Measurements from ENCODE around the gene MYH11. TPM values are rescaled to one million over a fixed set of nuclear protein-coding genes. Genes with fewer than 3 reads are reported as not detected.

The MYH11 gene
- polyA plus RNA-seq, 3 donors: 0.06 TPM; not detected in 2

DNA sequence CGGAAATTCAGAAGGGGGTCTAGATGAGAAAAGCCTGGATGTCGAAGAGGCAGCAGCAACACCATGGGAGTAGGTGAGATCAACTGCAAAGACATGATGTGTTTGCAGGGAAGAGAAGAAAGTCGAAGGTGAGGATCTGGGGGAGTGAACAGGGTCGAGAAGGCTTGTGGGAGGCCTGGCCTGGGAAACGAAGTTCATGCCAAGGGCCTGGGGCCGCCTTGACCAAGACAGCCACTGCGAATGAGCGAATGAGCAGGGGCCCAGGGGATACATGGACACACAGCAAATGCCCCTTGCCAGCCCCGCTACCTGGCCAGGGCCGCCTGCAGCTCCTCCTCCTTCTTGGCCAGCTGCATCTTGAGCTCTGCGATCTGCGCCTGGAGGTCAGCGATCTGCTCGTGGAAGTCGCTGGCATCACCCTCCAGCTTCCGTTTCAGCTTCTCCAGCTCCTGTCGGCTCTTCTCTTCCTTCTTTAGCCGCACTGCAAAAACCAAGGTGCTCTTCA, 119.6 kb downstream of the MYH11 start:
- TF ChIP-seq, protein P1, sequence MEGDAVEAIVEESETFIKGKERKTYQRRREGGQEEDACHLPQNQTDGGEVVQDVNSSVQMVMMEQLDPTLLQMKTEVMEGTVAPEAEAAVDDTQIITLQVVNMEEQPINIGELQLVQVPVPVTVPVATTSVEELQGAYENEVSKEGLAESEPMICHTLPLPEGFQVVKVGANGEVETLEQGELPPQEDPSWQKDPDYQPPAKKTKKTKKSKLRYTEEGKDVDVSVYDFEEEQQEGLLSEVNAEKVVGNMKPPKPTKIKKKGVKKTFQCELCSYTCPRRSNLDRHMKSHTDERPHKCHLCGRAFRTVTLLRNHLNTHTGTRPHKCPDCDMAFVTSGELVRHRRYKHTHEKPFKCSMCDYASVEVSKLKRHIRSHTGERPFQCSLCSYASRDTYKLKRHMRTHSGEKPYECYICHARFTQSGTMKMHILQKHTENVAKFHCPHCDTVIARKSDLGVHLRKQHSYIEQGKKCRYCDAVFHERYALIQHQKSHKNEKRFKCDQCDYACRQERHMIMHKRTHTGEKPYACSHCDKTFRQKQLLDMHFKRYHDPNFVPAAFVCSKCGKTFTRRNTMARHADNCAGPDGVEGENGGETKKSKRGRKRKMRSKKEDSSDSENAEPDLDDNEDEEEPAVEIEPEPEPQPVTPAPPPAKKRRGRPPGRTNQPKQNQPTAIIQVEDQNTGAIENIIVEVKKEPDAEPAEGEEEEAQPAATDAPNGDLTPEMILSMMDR (IDR thresholded peaks at IDR 0.05): no peak
- no peak overlapping the region for H2AFZ ChIP-seq (ENCODE audit: insufficient read depth, low read depth, low read length, poor library complexity, severe bottlenecking)
- Mint-ChIP-seq H3K4me1 (no peaks in the 10 kb centered on the region), H3K9me3 (peaks cover 3 to 15% (median 9%) of the 10 kb centered on the region in 7 donors), H3K27ac (no peak overlapping the region), H3K4me3 (no peak overlapping the region), H3K27me3 (ENCODE audit: low read depth in 3 of 3) (peaks cover 0 to 5% (median 4%) of the 10 kb centered on the region in 3 donors), H3K36me3 (peaks cover 2 to 7% of the 10 kb centered on the region in 2 donors)
- no peaks in the 10 kb centered on the region for H3K79me2 ChIP-seq (ENCODE audit: insufficient read depth, low read length)
- peaks cover 6 to 8% of the 10 kb centered on the region in 2 donors for H3K9me3 ChIP-seq (replicated peaks in 1 of 2; ENCODE audit: control insufficient read depth in 1 of 2, insufficient read depth in 1 of 2, low read length in 2 of 2)
- H3K4me1 ChIP-seq (ENCODE audit: control insufficient read depth in 1 of 2, insufficient read depth in 2 of 2, low read length in 2 of 2): no peaks in the 10 kb centered on the region
- no peak for DNase-seq
- intact Hi-C loops (cut with micrococcal nuclease): no loop called here
- H3K27me3 ChIP-seq (ENCODE audit: control insufficient read depth in 2 of 2, insufficient read depth in 2 of 2, low read length in 2 of 2): no peaks in the 10 kb centered on the region
- H3K4me2 ChIP-seq (replicated peaks; ENCODE audit: extremely low read depth, low read length, poor library complexity, severe bottlenecking): no peak overlapping the region
- H4K20me1 ChIP-seq (ENCODE audit: insufficient read depth, low read length): no peaks in the 10 kb centered on the region
- no peak overlapping the region for H3K9ac ChIP-seq (ENCODE audit: insufficient read depth, low read length, poor library complexity, severe bottlenecking)
- no peak overlapping the region for H3K27ac ChIP-seq (ENCODE audit: low read depth in 1 of 2, low read length in 2 of 2)
- no peak overlapping the region for H3K4me3 ChIP-seq (replicated peaks in 1 of 3; ENCODE audit: low read depth in 2 of 3, low read length in 3 of 3)
- peaks cover 11 to 56% of the 10 kb centered on the region in 2 donors for H3K36me3 ChIP-seq (replicated peaks in 1 of 2; ENCODE audit: control insufficient read depth in 1 of 2, insufficient read depth in 2 of 2, low read length in 2 of 2)
- WGBS (ENCODE audit: insufficient coverage): 92% methylated on average over 16 of the region's 18 CpGs

DNA sequence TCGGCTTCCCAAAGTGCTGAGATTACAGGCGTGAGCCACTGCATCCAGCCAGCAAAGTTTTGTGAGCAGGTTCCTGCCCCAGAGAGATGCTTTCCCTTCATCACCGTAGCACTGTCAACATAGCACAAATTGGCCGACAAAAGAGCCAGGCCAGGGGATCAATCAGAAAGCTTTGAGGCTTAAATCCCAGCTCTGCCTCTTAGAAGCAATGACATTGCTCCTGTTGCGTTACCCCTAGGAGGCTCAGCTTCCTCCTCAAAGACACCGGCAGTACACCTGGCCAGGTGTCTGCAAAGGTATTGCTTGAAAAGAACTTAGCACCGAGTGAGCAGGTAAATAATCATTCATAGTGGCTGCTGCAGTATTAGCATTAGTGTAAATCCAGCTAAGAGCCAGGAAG, 120.3 kb downstream of the MYH11 start:
- Histone ChIP-seq H3K9ac (ENCODE audit: insufficient read depth, low read length, poor library complexity, severe bottlenecking) (no peak overlapping the region), H2AFZ (ENCODE audit: insufficient read depth, low read depth, low read length, poor library complexity, severe bottlenecking) (no peak overlapping the region), H3K79me2 (ENCODE audit: insufficient read depth, low read length) (no peaks in the 10 kb centered on the region), H3K27me3 (ENCODE audit: control insufficient read depth in 2 of 2, insufficient read depth in 2 of 2, low read length in 2 of 2) (no peaks in the 10 kb centered on the region), H3K4me3 (replicated peaks in 1 of 3; ENCODE audit: low read depth in 2 of 3, low read length in 3 of 3) (no peak overlapping the region), H3K4me1 (ENCODE audit: control insufficient read depth in 1 of 2, insufficient read depth in 2 of 2, low read length in 2 of 2) (no peaks in the 10 kb centered on the region), H3K4me2 (replicated peaks; ENCODE audit: extremely low read depth, low read length, poor library complexity, severe bottlenecking) (no peak overlapping the region), H3K36me3 (replicated peaks in 1 of 2; ENCODE audit: control insufficient read depth in 1 of 2, insufficient read depth in 2 of 2, low read length in 2 of 2) (peaks cover 11 to 56% of the 10 kb centered on the region in 2 donors), H3K9me3 (replicated peaks in 1 of 2; ENCODE audit: control insufficient read depth in 1 of 2, insufficient read depth in 1 of 2, low read length in 2 of 2) (peaks cover 6 to 8% of the 10 kb centered on the region in 2 donors), H3K27ac (ENCODE audit: low read depth in 1 of 2, low read length in 2 of 2) (no peak overlapping the region), H4K20me1 (ENCODE audit: insufficient read depth, low read length) (no peaks in the 10 kb centered on the region)
- peaks cover 0 to 5% (median 4%) of the 10 kb centered on the region in 3 donors for H3K27me3 Mint-ChIP-seq (ENCODE audit: low read depth in 3 of 3)
- peaks cover 3 to 15% (median 8%) of the 10 kb centered on the region in 7 donors for H3K9me3 Mint-ChIP-seq
- H3K27ac Mint-ChIP-seq: no peak overlapping the region
- no peak overlapping the region for H3K4me3 Mint-ChIP-seq
- intact Hi-C loops (cut with micrococcal nuclease): no loop called here
- H3K4me1 Mint-ChIP-seq: no peaks in the 10 kb centered on the region
- 94% methylated on average over 7 of the region's 7 CpGs for WGBS (ENCODE audit: insufficient coverage)
- TF ChIP-seq, protein P1 (IDR thresholded peaks at IDR 0.05): no peak
- H3K36me3 Mint-ChIP-seq: peaks cover 2 to 6% of the 10 kb centered on the region in 2 donors
- DNase-seq: no peak
